Right atrium auricular region (tissue), 2 donors: Measurements from ENCODE around the gene GPR82. TPM values are rescaled to one million over a fixed set of nuclear protein-coding genes. Genes with fewer than 3 reads are reported as not detected.
"Not testable (repeated sequence)": the region's sequence is repeated elsewhere in the genome, so short reads cannot be mapped to it uniquely, and the experiment has no call there.

ENCODE experiments used
- DNase-seq: peaks from one replicate; pipeline ENCODE4 v3.0.0-alpha.2; 2019; ENCODE audit warnings: low spot score
- H3K27ac ChIP-seq, 2 donors: fragments of 200-600 bp; sonication (generic); 1 replicate in 1 of 2; 2 replicates in 1 of 2; pipeline ENCODE4 v1.5.1; 2016 to 2019
- H3K27me3 ChIP-seq, 2 donors: fragments of 200-600 bp; sonication (generic); one replicate each; pipeline versions ENCODE4 v1.5.1 to v1.6.0; 2017 to 2019
- H3K36me3 ChIP-seq: fragments of 200-600 bp; sonication (generic); one replicate; pipeline ENCODE4 v1.5.1; 2016
- H3K4me1 ChIP-seq, 2 donors: fragments of 200-600 bp; sonication (generic); one replicate each; pipeline versions ENCODE4 v1.5.1 to v1.6.0; 2017 to 2019
- H3K4me3 ChIP-seq, 2 donors: fragments of 200-600 bp; sonication (generic); 1 replicate in 1 of 2; 2 replicates in 1 of 2; pipeline ENCODE4 v1.5.1; 2017 to 2019; ENCODE audit warnings: mild to moderate bottlenecking in 1 of 2, moderate library complexity in 1 of 2
- H3K9me3 ChIP-seq, 2 donors: fragments of 200-600 bp; sonication (generic); one replicate each; pipeline ENCODE4 v1.5.1; 2019
- total RNA-seq, 2 donors: library from RNA; depleted of rRNA; stranded (reverse); fragments of >200 nt; gene quantifications; one replicate each; pipeline ENCODE4 v1.1.0, GENCODE V29; 2016
- TF ChIP-seq, protein P1 (sequence below), 2 donors: fragments of 200-600 bp; sonication (generic); IDR thresholded peaks; one replicate each; pipeline ENCODE4 v1.5.1; 2019; ENCODE audit warnings: antibody characterized with exemption in 2 of 2

GPR82 gene
- total RNA-seq, 2 donors from 2014 or later = 0.31 TPM; not detected in 1

GRCh38 chrX:41711021-41711667, 12.8 kb upstream of the GPR82 start:
- H3K9me3 ChIP-seq = no peaks in the 10 kb centered on the region
- H3K4me3 ChIP-seq = no peak overlapping the region
- no peak overlapping the region for H3K27ac ChIP-seq
- no peaks in the 10 kb centered on the region for H3K36me3 ChIP-seq
- no peaks in the 10 kb centered on the region for H3K4me1 ChIP-seq
- TF ChIP-seq, protein P1, sequence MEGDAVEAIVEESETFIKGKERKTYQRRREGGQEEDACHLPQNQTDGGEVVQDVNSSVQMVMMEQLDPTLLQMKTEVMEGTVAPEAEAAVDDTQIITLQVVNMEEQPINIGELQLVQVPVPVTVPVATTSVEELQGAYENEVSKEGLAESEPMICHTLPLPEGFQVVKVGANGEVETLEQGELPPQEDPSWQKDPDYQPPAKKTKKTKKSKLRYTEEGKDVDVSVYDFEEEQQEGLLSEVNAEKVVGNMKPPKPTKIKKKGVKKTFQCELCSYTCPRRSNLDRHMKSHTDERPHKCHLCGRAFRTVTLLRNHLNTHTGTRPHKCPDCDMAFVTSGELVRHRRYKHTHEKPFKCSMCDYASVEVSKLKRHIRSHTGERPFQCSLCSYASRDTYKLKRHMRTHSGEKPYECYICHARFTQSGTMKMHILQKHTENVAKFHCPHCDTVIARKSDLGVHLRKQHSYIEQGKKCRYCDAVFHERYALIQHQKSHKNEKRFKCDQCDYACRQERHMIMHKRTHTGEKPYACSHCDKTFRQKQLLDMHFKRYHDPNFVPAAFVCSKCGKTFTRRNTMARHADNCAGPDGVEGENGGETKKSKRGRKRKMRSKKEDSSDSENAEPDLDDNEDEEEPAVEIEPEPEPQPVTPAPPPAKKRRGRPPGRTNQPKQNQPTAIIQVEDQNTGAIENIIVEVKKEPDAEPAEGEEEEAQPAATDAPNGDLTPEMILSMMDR (IDR thresholded peaks at IDR 0.05) = no peak
- no peaks in the 10 kb centered on the region for H3K27me3 ChIP-seq
- DNase-seq = no peak

DNA sequence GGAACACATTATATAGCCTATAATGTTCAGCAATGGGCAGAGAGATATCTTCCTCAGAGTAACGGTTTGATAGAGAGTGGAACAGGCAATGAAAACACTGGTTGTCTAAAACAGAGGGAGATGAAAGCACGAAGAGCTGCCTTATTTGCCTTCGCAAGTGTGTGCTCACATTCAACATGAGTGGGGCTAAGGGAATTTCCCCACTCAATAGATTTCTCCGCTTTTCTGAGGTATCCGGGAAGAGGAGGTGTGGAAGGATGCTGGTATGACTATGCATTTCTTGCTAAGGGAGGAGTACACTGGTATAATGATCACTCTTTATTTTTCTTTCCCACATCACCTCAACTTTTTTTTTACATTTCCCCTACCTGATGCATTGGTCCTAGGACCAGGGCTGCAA, 7.8 kb upstream of the GPR82 start:
- no peak overlapping the region for H3K4me3 ChIP-seq
- H3K27me3 ChIP-seq = no peaks in the 10 kb centered on the region
- no peak for DNase-seq
- H3K9me3 ChIP-seq = peaks cover 0 to 15% of the 10 kb centered on the region in 2 donors
- H3K27ac ChIP-seq = no peak overlapping the region
- TF ChIP-seq, protein P1 (IDR thresholded peaks at IDR 0.05) = no peak
- no peaks in the 10 kb centered on the region for H3K36me3 ChIP-seq
- H3K4me1 ChIP-seq = no peaks in the 10 kb centered on the region

DNA sequence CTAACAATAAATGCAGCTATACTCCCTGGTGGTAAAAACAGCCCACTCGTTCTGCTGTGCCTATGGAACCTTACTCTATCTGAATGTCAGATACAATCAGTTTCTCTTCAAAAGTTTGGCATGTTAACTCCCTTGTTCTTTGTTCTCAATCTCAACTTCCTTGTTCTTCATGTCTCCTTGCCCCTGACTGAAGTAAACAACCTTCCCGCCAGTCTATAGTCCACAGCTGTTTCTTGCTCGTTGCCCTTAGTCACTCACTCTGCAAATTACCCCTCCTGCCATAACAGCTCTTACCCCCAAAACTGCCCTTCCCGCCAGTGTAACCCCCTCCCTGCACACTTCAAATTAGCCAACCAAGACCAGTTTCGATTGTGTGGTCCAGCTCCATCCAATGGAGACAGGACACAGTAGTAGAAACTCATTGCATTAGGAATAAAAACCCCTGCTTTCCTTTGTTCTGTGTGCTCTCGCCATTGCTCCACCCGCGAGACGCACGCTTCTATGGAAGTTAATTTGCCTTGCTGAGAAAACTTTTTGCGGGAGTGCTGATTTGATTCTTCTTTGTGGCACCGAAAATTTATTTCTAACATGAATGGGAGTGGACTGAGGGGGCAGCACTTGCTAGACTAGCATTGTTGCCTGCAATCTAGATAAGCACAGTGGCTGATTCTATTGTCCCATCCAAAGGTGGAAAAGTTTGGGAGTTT, 7.1 kb upstream of the GPR82 start:
- TF ChIP-seq, protein P1 (IDR thresholded peaks at IDR 0.05) = no peak
- no peaks in the 10 kb centered on the region for H3K27me3 ChIP-seq
- no peaks in the 10 kb centered on the region for H3K4me1 ChIP-seq
- H3K4me3 ChIP-seq = no peak overlapping the region
- no peak for DNase-seq
- no peak overlapping the region for H3K27ac ChIP-seq
- no peaks in the 10 kb centered on the region for H3K36me3 ChIP-seq
- peaks cover 0 to 15% of the 10 kb centered on the region in 2 donors for H3K9me3 ChIP-seq

DNA sequence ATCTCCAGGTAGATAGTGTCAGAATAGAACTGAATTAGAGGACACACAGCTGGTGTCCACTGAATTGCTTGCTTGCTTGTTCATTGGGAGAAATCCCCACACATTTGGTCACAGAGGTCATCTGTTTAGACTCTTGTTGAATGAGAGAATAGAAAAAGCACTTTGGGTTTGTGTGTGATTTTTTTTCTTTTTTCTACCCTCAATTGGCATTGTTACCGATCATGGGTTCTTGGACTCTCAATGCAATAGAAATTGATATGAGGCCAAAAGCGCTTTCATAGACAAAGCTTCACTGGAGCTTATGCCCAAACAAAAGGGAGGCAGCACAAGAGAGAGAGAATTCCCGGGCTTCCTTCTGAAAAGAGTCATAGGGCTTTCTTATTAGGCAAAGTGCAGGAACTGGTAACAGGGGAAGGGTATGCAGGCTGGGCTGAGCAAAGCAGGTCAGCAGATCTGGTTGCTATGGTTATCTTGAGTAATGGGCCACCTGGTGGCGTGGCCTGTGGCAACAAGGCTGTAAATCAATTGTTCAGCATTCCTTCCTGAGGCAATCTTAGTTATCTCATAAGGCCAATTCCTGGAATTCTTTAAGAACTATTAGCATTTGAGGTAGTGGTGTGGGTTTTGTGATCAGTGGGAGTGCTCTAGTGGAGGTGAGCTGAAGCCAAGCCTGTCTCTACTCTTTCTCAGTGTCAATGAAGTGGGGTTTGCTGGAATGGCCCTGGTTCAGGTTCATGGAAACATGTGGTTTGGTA, 5.3 kb upstream of the GPR82 start:
- TF ChIP-seq, protein P1 (IDR thresholded peaks at IDR 0.05) = no peak
- no peaks in the 10 kb centered on the region for H3K4me1 ChIP-seq
- DNase-seq = no peak
- no peaks in the 10 kb centered on the region for H3K36me3 ChIP-seq
- H3K9me3 ChIP-seq = peaks cover 0 to 15% of the 10 kb centered on the region in 2 donors
- no peak overlapping the region for H3K27ac ChIP-seq
- H3K27me3 ChIP-seq = no peaks in the 10 kb centered on the region
- H3K4me3 ChIP-seq = no peak overlapping the region

GRCh38 chrX:41719610-41720009, 4.4 kb upstream of the GPR82 start:
- not testable (repeated sequence) for H3K4me1 ChIP-seq, H3K4me3 ChIP-seq, H3K27ac ChIP-seq, H3K36me3 ChIP-seq, DNase-seq, H3K27me3 ChIP-seq
- H3K9me3 ChIP-seq = peaks cover 0 to 15% of the 10 kb centered on the region in 2 donors

DNA sequence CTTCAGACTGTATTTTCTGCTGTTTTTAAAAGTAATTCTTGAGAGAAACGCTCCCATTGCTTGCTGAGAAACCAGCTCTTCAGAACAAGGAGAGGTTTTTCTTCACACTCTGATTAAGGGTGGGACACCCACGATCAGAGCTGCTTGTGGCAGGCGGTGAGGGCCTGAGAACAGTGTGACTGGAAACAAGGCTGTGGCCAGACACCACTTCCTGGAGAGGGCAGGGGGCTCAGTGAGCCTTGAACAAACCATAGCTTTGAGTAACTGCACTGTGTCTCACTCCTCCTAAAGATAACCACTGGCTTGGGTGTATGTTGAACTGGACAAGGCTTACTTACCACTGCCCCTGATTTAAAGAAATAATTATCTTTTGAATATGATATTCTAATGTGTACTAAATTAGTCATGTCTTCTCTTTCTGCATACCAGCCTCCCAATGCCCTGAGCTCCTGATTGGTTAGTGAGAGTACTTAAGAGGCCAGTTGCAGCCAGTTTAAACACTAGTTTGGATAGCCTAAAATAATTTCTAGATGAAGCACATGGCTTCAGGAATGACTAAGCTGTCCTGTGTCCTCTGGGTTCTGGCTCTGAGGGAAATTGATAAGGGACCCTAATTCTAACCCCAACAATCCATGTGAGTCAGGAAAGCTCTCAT, 3.7 kb upstream of the GPR82 start:
- Histone ChIP-seq H3K9me3 (peaks cover 0 to 15% of the 10 kb centered on the region in 2 donors), H3K27ac (no peak overlapping the region), H3K4me3 (no peak overlapping the region), H3K27me3 (no peaks in the 10 kb centered on the region), H3K36me3 (no peaks in the 10 kb centered on the region), H3K4me1 (no peaks in the 10 kb centered on the region)
- no peak for DNase-seq
- TF ChIP-seq, protein P1 (IDR thresholded peaks at IDR 0.05) = no peak
